NCI-H460 (cell line): Measurements from ENCODE around the gene ESPNL. TPM values are rescaled to one million over a fixed set of nuclear protein-coding genes. Genes with fewer than 3 reads are reported as not detected.
A peak's percentile ranks its signal among the peaks of the same experiment; 100 is the strongest.

Experiments
- DNase-seq: peaks from one replicate; pipeline ENCODE4 v3.0.0-alpha.2; 2016; ENCODE audit warnings: low read depth; ENCODE audit errors: extremely low read depth
- total RNA-seq: library from RNA; depleted of rRNA; stranded (reverse); fragments of >200 nt; shearing (Covaris generic); gene quantifications from 2 replicates; pipeline ENCODE4 v1.2.3, GENCODE V29; 2014

ESPNL gene
- total RNA-seq, 1 experiment from 2014 or later = 0.35 TPM

DNA sequence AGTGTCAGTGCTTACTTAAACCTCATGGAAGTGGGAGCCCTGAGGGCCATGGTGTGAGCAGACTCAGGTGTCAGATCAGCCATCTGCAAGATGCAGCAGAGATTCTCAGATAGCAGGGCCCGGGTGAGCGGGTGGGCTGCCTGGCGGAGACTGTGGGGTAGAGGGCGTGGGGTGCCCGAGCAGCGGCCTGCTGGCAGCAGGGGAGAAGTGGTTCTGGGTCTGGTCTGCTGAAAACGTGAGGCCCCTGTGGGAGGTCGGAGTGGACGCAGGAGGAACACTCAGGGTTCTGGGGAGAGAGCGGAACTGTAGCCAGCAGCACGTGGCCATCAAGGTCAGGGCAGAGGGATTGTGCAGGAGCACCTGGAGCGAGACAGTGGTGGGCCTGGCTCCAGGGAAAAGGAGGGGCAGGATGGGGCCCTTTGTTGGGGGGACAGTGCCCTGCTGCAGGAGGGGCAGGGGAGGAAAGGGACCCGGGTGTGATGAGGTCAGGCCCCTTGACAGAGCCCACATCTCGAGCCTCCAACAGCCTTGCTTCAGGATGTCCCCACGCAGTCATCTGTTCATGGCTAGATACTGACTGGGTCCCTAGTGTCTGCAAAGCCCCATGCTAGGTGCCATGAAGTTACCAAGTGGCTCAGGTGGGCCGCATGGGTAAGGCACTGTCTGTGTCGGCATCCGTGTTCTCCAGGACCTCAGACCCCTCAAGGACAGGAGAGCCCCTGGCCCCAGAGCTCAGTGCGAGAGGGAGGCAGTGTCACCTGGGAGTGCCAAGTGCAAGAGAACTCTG lies 2.7 kb upstream of the ESPNL start:
- DNase-seq = no peak

DNA sequence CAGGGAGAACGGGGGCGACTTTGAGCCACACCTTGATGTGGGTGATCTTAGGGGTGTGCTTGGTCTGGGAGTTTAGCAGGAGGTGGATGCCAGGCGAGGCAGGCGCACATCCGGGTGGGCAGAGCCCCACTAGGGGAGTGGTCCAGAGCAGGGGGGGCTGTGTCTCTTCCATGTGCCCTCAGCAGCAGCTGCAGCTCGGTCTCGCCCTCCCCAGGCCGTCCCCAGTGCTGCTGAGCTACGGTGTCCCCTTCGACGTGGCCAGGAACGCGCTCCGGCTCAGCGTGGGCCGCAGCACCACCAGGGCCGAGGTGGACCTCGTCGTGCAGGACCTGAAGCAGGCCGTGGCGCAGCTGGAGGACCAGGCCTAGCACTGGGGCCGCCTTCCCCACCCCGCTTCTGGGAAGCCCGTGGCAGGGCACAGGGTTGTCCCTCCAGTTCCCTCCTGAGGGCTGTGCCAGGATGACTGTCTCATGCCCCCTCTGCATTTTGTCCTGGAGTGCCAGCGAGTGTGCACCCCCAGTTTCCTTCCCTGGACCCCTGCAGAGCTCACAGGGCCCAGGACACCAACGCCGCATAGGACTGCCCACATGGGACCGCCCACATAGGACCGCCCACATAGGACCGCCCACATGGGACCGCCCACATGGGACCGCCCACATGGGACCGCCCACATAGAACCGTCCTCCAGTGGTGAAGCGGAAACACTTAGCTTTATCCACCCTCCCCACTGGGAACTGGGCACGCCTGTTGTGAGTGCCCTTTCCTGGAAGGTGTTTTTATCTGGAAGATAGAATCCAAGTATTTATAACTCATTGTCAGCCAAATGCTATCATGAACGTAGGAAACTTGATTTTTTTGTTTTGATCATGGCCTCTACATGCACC lies 1.9 kb upstream of the ESPNL start:
- DNase-seq = peak; percentile 94

DNA sequence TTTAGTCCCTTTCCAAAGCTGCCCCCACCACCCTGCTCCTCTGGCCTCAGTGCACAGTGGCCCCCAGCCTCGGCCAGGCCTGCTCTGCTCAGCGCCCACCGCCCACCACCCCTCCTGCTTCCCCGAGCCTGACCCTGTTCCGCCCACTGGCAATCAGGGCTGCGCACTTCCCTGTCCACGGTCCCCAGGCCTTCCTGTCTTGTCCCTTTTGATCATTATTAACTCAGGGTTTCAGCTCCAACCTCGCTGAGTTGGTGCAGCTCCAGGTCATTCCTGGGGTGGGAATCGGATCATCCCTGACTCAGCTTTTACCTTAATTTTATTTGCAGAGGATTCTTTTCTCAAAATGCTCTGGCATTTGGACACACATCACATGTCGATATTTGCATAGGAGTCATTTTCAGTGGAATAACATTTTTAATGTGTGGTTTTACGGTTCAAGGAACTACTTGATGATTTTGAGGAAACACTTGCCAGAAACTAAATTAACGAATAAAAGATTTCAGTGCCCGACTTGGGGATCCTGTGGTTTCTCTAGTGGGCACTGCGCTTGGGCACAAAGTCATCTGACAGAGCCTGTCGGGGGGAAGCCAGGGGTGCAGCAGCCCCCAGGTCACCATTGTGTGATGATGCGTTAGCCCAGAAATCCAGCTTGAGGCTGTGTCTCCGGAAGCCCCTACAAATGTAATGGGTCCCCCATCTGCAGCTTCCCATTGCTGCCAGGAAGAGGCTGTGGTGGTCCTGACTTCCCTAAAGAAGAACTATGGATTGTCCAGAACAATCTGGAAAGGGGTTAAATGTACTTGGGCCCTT lies 1.0 kb upstream of the ESPNL start:
- DNase-seq = no peak

DNA sequence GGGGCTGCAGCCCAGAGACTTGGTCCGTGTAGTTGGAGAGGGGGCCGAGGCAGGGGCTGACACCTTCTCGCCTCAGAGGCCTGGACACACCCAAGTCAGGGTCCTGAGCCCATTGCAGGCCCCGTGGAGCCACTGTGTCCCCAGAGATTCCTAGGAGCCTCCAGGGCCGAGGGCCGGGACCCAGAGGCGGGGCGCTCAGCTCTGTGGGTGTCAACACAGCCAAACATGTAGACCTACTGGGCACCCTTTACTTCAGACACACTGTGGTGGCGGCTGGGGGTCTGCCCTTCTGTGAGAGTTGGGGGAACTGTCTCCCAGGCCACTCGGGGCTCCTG lies 459 bp upstream of the ESPNL start:
- no peak for DNase-seq

DNA sequence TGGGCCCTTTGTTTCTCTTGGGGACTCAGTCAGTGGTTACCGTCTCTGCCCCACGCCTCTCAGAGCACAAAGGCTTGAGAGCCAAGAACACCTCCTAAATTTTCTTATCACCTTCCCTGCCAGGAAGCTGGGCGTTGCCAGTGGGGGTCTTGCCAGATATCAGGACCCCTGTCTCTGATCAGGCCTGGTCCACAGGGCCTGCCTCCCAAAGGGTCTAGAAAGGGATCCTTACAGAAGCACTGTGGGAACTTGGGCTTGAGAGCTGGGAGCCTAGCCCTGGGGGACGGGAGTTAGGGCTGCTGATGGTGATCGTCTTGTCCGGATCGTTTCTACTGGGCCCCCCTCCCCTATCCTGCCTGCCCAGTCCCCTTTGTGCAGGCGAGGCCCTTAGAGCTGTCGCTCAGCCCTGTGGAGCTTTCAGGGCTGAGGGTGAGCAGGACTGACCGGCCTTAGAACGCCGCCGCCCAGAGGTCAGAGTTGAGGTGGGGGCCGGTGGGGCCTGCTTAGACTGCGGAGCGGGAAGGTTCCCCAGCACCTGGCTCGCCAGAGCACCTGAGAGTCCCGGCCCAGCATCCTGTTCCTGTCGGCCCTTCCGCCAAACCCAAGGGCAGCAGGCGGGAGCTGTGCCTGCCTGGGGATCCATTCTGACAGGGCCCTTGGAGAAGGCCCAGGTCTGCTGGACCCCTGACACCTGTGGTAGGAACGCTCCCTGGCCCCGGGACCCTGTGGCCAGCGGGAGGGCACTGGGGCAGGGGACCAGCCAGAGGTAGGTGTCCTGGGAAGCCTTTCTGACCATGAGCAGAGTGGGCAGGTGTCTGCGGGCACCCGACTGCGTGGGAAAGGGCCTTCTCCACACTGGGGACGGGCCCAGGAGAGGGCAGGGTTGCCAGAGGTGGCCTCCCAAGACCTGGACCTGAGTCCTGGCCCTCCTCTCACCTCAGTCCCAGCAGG lies 956 bp downstream of the ESPNL start:
- DNase-seq = no peak

DNA sequence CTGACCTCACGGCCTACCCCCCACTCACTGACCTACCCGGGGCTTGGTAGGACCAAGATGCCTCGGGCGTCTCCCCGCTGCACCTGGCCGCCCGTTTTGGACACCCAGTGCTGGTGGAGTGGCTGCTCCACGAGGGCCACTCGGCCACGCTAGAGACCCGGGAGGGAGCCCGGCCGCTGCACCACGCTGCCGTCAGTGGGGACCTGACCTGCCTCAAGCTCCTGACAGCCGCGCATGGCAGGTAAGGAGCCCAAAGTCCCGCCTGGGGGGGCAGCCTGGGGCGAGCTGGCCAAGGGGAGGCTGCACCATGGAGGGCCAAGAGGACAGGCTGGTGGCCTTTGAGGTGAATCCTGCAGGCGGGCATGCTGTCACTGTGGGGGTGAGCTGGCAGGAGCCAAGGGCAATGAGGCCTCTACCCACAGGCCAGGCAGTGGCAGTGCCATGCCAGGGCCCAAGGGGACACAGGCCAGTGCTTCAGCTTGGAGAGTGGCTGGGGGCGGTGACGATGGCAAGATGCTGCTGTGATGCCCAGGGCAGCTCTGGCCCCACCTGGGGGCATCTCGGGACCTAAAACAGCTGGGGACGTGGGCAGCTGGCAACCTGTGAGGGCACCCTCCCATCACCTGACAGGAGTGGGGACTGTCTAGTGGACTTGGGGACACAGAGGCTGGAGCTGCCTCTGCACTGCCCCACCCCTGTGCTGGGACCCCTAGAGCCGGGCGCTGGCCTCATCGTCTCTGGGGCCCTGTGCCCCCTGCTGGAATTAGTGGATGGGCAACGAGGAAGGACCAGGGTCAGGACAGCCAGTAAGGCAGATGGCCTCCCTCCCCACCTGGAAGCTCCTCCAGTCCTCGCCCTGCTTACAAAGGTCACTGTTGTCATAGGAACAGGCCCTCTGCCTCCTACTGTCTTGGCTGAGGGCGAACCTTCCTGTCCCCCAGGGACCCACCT lies 2.0 kb downstream of the ESPNL start:
- DNase-seq = no peak

DNA sequence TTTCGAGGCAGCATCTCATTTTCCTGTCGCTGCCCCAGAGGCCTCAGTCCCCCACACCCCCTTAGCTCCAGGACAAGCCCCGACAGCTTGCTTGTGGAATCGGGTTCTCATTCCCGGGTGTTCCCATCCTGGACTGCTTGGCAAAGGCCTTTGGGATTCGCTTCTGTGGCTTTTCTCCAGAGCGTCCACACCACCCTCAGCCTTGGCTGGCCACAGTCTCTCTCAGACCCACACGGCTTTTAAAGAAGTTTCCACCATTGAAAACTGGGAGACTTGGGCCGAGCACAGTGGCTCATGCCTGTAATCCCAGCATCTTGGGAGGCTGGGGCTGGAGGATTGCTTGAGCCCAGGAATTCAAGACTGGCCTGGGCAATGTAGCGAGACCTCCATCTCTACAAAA lies 2.7 kb downstream of the ESPNL start:
- DNase-seq = no peak

DNA sequence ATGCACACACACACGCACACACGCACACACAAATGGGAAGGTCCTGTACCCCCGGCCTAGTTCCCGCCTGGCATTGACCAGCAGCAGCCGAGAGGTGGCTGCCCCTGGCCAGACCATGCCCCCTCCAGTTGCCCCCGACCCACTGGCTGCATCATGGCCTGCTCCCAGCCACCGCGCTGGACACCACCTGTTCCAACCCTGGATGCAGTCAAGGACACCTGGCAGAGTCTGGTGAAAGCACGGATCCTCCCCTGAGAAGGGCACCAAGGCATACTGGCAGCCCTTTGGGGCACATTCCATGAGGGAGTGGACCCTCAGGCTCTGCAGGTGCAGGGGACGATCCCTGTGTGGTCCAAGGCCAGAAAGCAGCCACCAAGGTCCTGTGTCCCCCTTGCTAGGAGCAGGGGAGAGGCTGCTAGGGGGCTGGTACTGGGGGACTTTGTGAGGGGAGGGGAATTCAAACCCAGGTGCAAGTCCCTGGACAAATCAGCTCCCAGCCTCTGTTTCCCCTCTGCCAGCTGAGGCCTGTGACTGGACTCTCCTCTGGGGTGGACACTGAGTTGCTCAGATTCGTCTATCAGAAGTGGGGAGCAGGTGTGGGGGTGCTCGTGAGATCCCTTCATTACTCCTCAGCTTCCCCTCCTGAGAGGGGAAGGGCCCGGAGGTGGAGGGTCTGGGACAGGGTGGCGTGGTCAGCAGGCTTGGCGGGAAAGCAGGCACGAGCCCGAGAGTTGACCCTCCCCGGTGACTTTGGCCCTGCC lies 3.5 kb downstream of the ESPNL start:
- no peak for DNase-seq

DNA sequence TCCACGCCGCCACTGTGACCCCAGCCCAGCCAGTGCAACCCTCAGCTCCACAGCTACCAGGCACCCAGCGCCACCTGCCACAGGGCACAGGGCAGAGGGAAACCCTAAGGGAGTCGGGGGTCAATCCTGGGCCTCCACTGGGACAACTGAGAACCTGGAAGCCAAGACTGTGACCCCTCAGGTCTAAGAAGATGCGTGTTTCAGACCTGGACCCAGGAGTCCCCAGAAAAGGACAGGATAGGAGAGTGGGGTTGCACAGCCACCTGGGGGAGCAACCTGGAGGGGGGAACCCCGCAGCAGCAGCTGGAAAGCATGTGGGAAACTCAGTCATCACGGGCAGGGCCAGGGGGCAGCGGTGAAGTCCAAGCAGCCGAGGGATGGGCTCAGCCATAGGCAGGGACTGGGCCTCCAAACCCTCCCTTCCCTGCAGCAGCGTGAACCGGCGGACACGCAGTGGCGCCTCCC lies 4.1 kb downstream of the ESPNL start:
- no peak for DNase-seq

DNA sequence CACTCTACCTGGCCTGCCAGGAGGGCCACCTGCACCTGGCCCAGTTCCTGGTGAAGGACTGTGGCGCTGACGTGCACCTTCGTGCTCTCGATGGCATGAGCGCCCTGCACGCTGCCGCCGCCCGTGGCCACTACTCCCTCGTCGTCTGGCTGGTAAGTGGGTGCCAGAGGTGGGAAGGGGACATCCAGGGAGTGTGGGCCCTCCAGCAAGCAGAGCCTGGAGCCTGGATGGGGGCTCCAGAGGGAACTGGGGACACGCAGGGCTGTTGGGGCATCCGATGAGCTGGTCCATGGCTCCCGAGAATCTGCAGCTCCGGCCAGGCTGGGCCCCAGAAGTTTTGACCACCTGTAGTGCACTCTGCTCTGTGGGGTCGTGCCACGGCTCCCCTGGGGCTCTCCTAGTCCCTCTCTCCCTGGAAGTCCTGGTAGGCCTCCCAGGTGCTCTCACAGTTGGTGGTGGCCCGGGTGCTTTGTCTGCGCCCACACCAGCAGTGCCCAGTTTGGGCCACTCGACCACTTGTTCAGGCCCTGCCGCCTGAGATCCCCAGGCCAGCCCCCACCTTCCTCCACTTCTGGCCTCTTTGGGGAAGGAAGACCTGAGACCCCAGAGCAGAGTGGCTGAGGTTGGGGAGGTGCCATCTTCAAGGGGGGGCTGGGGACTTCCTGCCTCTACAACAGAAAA lies 4.7 kb downstream of the ESPNL start:
- no peak for DNase-seq

DNA sequence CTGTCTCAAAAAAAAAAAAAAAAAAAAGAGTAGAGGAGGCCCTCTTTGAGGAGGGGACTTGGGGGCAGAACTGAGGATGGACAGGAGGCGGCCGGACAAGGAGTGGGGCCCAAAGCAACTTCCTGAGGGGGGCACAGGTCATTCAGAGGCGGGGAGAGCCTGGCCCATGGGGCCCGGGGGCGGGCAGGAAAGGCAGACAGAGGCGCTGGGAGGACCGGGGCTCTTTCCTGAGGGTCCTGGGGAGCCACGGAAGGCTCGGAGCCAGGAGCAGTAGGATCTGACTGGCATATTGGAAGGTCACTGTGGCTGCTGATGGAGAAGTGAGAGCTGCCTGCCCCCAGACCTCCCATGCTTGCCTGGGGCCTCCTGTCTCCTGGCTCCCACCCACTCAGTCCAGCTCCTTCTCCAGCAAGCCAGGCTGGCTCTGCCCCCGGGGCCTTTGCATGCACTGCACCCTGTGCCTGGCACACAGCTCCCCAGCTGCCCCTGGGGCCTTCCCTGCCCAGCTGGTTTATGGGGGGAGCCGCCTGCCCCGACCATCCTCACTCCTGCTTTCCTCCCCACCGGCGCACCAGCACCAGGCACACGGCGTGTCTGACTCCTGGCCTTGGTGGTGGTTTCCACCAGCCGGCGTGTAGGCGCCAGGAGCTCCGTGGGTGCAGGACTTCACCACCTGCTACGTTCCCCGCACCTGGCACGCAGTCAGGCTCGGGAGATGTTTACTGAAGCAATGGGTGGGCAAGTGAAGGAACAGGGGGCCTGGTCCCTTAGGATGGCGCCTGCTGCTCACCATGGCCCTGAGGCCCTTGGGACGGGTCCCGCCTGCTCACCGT lies 5.6 kb downstream of the ESPNL start:
- DNase-seq = no peak

DNA sequence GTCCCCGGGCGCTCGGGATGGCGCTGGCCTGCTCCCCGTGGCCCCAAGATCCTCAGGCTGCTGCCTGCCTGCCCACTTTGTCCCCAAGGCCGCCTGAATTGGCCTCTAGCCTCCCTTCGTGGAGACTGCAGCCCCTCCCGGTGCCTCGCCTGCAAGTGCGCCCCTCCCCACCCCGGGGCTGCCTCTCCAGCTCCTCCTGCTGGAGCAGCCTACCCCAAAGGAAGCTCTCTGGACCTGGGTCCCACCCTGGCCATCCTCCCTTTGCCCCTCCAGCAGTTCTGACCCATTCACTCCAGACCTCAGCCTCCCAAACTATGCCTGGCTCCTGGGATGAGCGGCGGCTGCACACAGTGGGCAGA lies 6.2 kb downstream of the ESPNL start:
- no peak for DNase-seq

DNA sequence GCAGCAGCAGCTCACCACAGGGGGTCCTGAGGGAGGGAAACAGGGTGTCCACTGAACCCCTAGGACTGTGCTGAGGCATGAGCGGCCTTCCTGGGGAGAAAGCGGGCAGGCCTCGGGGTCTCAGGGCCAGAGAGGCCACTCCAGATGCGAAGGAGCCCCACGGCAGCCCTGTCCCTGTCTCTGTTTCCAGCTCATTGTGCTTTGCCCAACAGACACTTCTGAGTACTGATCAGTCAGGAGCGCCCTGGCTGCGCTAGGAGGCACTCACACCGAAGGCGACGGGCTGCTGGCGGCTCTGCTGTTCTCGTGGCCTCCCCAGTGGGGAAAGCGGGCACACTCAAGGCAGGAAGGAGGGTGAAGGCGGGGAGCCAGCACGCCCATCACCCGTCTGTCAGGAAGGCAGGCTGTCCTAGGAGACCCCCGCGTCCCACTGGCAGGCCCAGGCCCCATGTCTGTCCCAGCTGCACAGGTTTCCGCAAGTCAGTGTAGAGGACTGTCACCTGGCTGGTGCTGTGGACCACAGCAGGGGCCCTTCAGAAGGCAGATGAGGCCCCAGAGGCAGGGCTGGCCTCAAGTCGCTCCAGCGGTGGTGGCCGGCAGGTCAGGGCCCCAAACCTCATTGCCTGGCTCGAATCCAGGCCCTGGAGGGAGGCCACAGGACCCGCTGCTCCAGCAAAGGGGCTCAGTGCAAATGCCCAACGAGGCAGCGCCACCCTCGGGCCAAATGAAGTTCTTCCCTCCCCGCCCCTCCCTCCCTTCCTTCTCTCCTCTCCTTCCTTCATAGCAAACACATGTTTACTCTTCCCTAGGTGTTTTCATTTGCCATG lies 6.8 kb downstream of the ESPNL start:
- DNase-seq = no peak

DNA sequence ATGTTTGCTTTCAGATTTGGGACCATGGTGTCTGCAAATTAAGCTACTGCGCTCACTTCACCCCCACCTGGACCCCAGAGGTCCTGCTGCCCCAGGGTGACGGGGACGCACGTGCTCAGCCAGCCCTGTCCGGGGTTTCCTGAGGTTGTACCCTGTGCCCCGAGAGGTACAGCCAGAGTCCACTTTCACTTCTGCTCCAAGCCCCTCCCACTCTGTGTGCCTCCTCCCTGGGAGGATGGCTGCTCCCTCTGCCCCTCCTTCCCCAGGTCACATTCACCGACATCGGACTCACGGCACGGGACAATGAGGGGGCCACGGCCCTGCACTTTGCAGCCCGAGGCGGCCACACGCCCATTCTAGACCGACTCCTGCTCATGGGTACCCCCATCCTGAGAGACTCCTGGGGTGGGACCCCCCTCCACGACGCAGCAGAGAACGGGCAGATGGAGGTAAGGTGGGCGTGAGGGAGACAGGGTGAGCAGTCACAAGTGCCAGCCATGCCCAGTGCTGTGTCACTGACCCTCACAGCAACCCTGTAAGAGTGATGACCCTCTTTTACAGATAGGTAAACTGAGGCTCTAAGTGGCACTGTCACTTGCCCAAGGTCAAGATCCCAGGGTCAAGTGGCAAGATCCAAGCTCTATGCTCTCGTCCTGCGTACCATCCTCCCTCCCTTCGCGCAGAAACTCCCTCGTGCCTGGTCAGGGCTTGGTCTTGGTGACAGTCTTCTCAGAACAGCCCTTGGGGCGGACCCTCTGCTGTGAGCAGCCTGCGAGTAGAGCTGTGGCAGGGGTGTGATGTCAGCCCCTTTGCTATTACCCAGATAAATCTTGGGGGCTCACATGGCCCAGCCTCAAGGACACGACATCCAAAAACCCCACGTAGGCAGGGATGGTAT lies 7.6 kb downstream of the ESPNL start:
- no peak for DNase-seq
